GM12874 (cell line): ENCODE data around the gene ZNF497.

ENCODE experiments used
- CTCF ChIP-seq: IDR thresholded peaks from 2 replicates; pipeline ENCODE4 v1.5.1; 2011; ENCODE audit warnings: low read depth, mild to moderate bottlenecking, control low read depth, low read length, moderate library complexity; ENCODE audit not compliant: insufficient read depth

The ZNF497 gene

DNA sequence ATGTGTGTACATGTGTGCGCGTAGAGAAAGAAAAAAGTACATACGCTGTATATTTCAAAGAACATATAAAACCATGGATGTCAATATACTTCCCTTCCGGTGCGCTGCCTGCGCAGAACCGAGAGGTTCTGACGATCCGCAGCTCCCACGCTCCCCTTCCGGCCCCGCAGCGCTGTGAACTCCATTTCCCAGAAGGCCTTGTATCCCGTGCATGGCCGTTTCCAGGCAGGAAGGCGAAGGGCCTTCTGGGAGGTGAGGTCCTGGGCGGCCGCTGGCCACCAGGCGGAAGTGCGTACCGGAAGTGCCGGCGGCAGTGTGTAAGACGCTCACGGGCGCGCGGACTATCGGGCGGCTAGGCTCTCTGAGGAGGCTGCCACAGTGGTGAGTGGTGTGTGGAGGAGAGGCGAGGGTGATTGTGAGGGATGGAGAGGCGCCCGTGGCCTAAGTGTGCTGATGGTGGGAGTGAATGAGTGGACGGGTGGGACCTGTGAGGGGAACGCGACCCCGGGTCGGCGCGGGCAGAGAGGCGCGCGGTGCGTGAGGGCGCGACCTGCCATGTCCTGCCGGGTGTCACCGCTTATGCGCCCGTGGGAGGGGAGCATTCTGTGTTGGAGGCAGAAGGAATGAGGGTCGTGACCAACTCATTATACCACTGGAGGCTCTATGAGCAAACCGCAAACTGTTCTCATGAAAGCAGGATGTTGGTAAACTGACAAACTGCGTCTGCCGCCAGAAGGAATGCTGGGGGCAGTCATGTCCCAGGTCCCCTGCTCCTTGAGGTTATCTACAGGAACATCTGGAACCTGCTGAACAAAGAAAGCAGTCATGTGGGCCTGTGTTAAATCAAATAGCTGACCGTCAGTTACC, 57.3 kb downstream of the ZNF497 start, which contains the start of gene ERVK3-1:
Gene ERVK3-1, plus strand, starts transcription at position 313 of the 867 bp plus-strand sequence. CDS start 6,792 bp downstream, outside the sequence.
- TF ChIP-seq CTCF, result no peak

DNA sequence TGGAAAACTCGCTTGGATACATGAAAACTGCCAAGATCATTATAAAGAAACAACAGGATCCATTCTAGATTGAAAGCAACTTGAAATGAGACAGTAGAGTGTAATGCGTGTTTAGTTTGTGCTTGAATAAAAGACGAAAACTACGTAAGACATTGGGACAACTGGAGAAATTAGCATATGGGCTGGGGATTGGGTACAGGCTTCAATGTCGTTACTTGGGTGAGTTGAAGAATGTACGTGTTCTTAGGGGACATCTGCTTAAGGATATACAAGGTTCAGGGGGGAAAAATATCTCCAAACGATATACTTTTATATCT, 57.8 kb downstream of the ZNF497 start:
- TF ChIP-seq CTCF, result no peak
